Inflammatory macrophage (primary cell): Measurements from ENCODE around the gene KCNJ2.

Source experiments
- DNase-seq, 2 donors: peaks; one replicate each; pipeline ENCODE4 v3.0.0-alpha.2; 2020 to 2022
- total RNA-seq, 18 experiments: gene quantifications; one replicate each; lab custom pipeline; 2026; ENCODE audit warnings: mixed read lengths in 6 of 18, inconsistent platforms in 2 of 18; lab: John Stamatoyannopoulos, UW

KCNJ2 gene
- 12.3 to 787 (median 50.4) reads per million in 18 experiments for total RNA-seq

- DNase-seq: peak; percentile 96 to 97
Measured at GRCh38 chr17:70168977-70169708, at the start of gene KCNJ2. KCNJ2 (plus strand) TSS chr17:70169532; CDS start chr17:70175040, 5,508 bp downstream.

DNA sequence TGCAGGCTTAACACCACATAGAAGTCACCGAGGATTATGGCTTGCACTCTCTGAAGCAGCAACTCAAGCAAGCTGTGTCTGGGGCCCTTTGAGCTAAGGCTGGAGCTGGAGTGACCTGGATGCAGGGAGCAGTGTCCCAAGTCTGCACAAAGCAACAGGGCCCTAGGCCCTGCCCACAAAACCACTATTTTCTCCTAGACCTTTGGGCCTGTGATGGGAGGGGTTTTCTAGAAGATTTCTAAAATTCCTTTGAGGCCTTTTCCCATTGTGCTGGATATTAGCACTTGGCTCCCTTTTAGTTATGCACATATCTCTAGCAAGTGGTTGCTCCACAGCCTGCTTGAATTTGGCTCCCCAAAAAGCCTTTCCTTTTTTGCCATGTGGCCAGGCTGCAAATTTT is 49.8 kb upstream of the KCNJ2 start:
- no peak for DNase-seq

DNA sequence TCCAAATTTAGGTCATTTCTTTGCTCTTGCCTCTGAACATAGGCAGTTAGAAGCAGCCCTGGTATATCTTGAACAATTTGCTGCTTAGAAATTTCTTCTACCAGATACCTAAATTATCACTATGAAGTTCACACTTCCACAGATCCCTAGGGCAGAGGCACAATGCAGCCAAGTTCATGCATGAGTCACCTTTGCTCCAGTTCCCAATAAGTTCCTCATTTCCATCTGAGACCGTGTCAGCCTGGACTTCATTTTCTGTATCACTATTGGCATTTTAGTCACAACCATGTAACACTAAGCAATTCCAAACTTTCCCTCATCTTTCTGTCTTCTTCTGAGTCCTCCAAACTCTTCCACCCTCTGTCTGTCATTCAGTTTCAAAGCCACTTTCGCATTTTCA is 49.3 kb upstream of the KCNJ2 start:
- DNase-seq: peak; percentile 28 to 62

- DNase-seq: peak in 1 of 2 donors; percentile 32
Measured at GRCh38 chr17:70120425-70120824, 48.9 kb upstream of the KCNJ2 start.

DNA sequence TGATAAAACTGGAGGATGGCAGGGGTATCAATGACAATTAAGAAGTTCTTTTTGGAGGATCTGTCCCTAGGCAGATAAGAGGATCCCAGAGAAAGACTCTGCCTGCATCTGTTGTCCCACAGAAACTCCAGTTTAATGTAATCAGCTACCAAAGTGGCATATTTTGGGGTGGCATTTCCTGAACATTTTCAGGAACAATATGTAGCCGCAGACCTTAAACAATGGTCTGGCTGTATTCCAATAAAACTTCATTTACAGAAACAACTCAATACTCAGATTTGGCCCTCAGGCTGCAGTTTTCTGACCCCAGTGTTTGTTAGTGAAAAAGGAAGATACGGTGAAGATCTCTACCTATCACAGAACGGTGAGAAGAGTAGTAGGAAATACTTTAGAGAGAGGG is 48.2 kb upstream of the KCNJ2 start:
- no peak for DNase-seq

- DNase-seq: peak; percentile 69 to 81
Measured at GRCh38 chr17:70123193-70123592, 46.1 kb upstream of the KCNJ2 start.

- no peak for DNase-seq
Measured at GRCh38 chr17:70124723-70125122, 44.6 kb upstream of the KCNJ2 start.

DNA sequence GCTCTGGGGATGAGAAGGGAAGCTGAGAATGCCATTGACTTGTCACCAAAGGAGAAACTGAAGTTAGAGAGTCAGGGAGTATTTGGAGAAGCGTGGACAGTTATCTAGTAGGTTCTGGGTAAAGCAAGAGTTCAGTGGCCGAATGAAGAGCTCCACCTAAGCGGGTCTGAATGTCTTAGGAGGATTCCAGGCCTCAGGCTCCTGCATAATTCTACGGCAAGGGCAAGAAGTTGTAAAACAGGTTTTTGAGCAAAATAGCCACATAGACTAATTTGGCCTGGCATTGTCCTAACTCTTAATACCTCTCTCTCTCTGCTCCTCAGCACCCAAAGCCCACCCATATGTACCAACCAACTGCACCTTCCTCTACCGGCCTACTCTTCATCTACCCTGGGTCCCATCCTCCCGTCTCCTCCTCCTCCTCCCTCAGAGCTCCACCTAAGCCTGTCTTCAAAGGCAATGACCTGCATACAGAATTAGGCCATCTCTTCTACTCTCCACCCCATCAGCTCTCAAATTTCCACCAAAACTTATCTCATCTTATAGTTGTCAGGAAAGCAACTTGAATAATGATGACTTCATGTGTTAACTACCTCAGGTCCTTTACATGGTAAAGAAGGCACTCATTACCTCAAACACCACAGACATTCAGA is 42.0 kb upstream of the KCNJ2 start:
- no peak for DNase-seq

DNA sequence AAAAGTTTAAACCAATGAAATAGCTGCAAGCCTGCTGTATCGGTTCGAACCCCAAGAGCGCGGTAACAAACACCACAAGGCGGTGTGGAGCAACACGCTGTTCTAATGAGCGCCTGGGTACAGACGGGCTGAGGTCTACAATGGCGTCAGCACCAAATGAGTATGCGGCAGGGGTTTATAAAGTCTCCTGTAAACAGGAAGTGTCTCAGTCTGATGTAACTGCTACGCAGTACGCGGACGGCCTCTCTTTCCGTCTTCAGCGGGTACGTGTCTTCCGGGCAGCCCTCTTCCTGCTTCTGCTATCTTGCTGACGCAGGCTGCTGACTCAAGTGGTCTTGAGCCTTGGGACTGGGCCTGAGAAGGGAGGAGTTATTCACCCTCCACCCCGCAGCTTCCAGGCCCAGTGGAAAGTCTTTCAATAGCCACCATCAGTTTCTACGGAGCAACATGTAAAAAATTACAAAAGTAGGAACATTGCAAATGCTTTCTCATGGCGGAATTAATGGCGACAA is 40.5 kb upstream of the KCNJ2 start:
- DNase-seq: no peak

DNA sequence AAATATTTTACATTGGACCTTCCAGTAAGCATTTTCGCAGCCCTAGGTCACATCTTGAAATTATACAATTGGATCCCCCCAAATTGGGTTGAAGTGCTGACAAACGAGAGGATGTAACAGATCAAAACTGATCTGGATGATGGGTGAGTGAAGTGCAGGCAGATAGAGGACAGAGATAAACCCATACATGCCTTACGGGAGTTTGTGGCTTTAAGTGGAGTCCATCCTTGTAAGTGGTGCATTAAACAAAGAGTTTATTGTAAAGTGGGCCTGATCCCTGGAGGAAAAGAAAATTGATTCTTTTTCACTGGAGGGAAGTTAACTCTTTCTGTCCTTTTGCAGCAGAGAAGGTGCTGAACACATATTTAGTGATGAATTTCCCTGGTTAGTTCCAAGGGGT is 39.0 kb upstream of the KCNJ2 start:
- DNase-seq: no peak

GRCh38 chr17:70132505-70132904 is 36.8 kb upstream of the KCNJ2 start:
- no peak for DNase-seq

DNA sequence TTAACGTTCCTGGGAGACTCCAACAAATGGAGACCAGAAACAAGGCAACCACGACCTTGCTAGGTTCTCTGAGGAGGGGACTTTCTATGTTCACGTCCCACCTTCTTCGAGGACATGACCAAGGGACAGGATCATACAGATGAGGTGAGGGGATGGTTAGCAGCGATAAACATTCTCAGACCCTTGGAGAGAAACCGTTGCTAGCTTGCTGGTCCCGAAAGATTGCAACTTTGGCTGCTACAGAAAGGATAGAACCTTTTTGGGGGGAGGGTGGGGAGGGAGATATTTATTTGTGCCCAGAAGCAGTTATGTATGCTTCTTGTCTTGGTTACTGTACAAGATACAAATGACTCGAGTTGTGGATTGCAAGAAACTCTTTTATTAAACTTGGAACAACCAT is 35.3 kb upstream of the KCNJ2 start:
- no peak for DNase-seq

DNA sequence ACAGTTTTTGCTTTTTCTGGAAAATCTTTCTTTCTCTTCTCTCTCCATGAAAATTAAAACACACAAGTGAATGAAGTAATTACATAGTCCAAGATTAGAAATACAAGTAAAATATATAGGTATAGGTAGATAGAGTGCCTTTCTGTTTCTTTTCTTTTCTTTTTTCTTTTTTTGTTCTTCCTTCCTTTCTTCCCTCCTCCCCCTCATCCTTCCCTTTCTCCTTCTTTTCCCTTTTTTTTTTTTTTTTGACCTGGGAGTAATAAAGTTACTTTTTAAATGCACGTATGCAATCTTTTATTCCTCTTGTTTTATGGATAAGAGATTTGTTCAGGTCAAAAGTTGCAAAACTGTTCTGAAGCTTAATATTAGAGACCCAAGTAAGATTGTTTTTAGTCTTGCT is 34.6 kb upstream of the KCNJ2 start:
- DNase-seq: no peak

DNA sequence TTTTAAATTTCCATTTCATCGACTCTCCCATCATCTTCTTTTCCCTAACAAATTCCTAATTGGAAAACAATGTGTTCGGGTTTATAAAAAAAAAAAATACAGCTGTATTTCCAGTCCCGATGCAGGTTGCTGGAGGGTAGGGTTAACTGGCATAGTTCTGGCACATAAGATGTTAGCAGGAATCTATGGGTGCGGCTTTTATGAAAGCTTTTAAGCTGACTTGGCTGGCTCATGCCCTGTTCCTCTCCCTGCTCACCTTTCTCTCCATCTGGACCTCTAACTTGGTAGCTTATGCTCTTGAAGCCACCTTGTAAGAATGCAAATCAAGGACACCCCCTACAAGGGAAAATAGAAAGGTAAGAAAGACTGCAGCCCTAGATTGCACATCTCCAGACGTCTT is 33.2 kb upstream of the KCNJ2 start:
- DNase-seq: no peak

DNA sequence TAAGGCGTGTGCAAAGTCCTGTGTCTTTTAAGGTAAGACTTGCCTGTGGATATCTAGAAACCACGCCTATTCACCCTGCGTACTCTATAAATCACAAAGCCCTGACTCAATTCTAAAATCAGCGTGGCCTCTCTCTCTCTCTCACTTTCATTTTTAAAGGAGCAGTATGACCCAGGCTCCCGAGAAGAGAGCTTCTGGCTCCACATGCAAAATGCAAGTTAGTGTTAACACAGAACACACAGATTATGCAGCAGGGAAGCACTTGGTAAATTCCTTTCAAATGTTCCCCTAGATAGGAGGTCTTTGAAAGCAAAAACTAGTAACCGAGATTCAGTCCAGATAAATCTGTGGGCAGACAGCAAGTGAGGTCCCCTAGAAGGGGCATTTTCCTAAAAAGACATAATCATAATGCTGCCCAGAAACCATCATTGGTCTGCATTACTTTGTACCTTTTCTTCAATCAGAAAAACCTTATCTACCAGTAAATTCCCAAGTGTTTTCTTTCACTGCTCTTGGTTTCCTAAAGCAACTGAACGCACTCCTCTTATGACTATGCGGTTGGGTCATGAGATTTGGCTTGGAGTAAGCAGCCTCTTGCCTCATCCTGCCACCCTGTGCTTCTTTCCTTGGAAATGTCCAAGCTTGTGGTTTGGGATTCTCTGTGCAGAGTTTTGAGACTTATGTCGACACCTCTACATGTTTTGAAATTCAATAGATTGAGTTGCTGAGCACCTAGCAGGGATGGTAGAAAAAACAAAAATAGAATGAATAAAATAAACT is 31.7 kb upstream of the KCNJ2 start:
- DNase-seq: peak; percentile 69 to 80

- DNase-seq: no peak
Measured at GRCh38 chr17:70138291-70138865, 31.0 kb upstream of the KCNJ2 start.

- DNase-seq: no peak
Measured at GRCh38 chr17:70139449-70139993, 29.8 kb upstream of the KCNJ2 start.

DNA sequence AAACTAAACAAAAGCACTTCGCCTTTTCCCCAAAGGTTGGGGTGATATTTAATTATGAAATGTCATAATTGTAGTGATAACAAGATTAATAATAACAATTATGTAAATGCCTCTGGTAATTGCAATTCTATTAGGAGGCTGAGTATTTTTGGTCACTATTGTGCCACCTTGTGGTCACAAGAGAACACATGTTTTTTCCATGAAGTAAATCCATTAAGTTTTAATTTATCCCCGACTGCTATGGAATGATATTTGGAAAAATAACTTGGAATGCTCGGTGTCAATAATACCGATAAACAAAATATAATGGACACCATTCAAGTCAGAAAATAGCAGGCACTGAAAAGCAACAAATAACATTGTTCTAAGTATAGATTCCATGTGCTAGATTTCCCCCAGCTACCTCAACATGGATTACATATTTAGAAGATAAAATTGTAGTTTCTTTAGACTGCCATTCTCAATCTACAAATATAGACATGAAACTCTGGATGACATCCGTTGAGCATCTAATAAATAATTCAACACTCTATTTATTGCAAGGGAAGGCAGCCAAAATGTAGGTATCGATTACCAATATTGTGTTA is 25.0 kb upstream of the KCNJ2 start:
- DNase-seq: peak; percentile 28

DNA sequence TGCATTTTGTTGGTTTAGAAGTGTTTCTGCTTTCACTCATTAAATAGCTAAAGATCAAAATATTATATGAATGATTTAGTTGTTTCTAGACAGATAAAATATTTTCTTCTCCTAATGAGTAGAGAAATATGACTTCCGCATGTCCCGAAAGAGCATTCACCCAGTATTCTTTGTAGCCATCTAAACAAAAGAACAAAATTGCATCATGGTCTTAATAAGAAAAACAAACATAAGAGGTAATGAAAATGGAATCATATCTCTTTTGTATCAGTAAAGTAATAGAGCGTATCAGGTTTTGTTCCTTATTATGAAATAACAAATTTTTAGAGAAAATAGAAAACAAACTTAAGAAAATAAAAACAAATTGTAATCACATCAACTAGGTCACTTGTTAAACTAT is 16.1 kb upstream of the KCNJ2 start:
- DNase-seq: no peak

- DNase-seq: no peak
Measured at GRCh38 chr17:70157151-70157550, 12.2 kb upstream of the KCNJ2 start.

DNA sequence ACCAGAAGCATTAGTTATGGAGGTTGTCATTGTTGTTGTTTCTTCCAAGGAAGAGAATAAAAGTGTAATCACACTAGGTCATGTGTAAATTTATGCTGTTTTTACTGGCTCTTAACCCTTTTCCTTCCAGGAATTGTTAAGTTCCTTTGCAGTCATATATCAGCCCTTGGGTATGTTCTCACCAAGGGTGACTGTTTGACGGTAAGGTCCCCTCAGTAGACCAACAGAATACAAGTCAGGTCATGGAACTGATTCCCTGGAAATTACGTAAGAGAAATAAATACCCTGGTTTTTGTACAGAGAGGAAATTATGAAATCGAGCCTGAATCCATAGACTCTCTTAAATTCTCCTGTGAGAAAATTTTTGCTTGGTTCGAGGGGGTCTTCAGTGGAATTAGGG is 11.2 kb upstream of the KCNJ2 start:
- DNase-seq: no peak

DNA sequence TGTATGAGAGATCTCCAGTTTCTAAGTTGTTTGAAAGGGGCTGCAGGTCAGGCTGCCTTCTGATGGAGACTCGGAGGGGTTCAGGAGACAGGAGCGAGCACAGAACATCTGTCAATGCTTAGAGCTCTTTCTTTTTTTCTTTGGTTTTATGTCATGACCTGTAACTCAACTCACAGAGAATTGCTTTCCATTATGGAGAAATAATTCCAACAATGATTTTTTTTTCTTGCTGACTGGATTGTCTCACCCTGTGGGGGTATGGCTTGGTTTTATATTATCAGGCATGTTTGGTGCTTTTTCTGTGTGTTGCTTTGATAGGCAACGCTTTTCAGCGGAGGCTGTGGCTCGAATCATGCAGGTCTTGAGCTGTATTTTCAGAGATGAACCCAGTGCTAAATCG is 10.7 kb upstream of the KCNJ2 start:
- no peak for DNase-seq
